SK-N-SH (cell line): ENCODE data around the gene CLDN19.

Source experiments
- CHD2 ChIP-seq: fragments of 150-350 bp; IDR thresholded peaks from 2 replicates; pipeline ENCODE4 v1.6.1; 2018; ENCODE audit warnings: low read length; ENCODE audit not compliant: partially characterized antibody
- FOSL2 ChIP-seq: IDR thresholded peaks from 2 replicates; pipeline ENCODE4 v1.4.0; 2012; ENCODE audit warnings: low read depth, mild to moderate bottlenecking, moderate library complexity, borderline replicate concordance
- GABPA ChIP-seq: IDR thresholded peaks from 2 replicates; pipeline ENCODE4 v1.4.0; 2012; ENCODE audit warnings: low read depth, mild to moderate bottlenecking
- MXI1 ChIP-seq: IDR thresholded peaks from 2 replicates; pipeline ENCODE4 v1.6.1; 2012; ENCODE audit warnings: mild to moderate bottlenecking, low read depth, low read length, improper control_type of control experiment
- POLR2AphosphoS5 ChIP-seq: IDR thresholded peaks from 2 replicates; pipeline ENCODE4 v1.6.1; 2012; ENCODE audit warnings: low read depth, low read length
- TAF1 ChIP-seq: IDR thresholded peaks from 2 replicates; pipeline ENCODE4 v1.6.1; 2012; ENCODE audit warnings: low read depth, mild to moderate bottlenecking, low read length, moderate library complexity, borderline replicate concordance
- TCF12 ChIP-seq: IDR thresholded peaks from 2 replicates; pipeline ENCODE4 v1.4.0; 2012
- YY1 ChIP-seq: IDR thresholded peaks from 2 replicates; pipeline ENCODE4 v1.4.0; 2012; ENCODE audit warnings: low read depth, mild to moderate bottlenecking
- TF ChIP-seq, protein P1 (sequence below): fragments of 200-600 bp; sonication (generic); IDR thresholded peaks from 2 replicates; pipeline ENCODE4 v1.6.1; 2017; ENCODE audit warnings: antibody characterized with exemption, mild to moderate bottlenecking, moderate library complexity
- TF ChIP-seq, protein P2 (sequence below): IDR thresholded peaks from 2 replicates; pipeline ENCODE4 v1.4.0; 2012; ENCODE audit warnings: low read depth
- TF ChIP-seq, protein P3 (sequence below): IDR thresholded peaks from 2 replicates; pipeline ENCODE4 v1.6.1; 2012; ENCODE audit warnings: mild to moderate bottlenecking, low read depth, low read length, moderate library complexity

DNA sequence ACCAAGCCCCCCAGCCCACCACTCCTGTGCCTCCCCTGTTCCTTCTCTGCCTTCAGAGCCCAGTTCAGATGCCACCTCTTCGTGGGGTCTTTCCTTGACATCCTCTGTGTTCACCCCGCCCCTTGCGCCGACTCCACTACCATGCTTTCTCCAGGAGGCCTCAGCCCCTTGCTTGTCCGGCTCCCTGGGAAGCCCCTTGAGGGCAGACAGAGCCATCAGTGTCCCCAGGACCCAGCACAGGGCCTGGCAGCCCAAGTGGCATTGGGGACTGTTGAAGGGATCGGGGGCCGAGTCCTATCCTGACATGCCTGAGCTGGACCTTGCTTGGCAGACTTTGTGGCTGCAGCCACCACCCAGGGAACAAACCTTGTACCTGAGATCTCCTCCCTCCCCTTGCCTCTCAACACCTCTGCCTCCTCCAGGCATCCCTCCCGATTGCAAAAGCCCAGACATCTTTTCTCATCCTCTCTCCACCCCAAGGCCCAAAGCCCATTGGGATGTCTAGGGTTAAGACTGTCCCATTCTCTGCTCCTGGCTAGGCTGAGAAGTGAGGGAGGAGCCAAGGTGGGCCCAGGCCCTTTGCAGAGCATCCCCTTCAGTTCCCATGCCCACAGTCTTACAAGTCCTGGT lies 3.4 kb downstream of the CLDN19 start:
- no peak for TF ChIP-seq TCF12
- TF ChIP-seq, protein P1, sequence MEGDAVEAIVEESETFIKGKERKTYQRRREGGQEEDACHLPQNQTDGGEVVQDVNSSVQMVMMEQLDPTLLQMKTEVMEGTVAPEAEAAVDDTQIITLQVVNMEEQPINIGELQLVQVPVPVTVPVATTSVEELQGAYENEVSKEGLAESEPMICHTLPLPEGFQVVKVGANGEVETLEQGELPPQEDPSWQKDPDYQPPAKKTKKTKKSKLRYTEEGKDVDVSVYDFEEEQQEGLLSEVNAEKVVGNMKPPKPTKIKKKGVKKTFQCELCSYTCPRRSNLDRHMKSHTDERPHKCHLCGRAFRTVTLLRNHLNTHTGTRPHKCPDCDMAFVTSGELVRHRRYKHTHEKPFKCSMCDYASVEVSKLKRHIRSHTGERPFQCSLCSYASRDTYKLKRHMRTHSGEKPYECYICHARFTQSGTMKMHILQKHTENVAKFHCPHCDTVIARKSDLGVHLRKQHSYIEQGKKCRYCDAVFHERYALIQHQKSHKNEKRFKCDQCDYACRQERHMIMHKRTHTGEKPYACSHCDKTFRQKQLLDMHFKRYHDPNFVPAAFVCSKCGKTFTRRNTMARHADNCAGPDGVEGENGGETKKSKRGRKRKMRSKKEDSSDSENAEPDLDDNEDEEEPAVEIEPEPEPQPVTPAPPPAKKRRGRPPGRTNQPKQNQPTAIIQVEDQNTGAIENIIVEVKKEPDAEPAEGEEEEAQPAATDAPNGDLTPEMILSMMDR = no peak
- no peak for TF ChIP-seq FOSL2
- no peak for TF ChIP-seq POLR2AphosphoS5
- no peak for TF ChIP-seq YY1
- TF ChIP-seq GABPA = no peak
- no peak for TF ChIP-seq TAF1
- TF ChIP-seq, protein P2, sequence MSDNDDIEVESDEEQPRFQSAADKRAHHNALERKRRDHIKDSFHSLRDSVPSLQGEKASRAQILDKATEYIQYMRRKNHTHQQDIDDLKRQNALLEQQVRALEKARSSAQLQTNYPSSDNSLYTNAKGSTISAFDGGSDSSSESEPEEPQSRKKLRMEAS = no peak
- TF ChIP-seq, protein P3, sequence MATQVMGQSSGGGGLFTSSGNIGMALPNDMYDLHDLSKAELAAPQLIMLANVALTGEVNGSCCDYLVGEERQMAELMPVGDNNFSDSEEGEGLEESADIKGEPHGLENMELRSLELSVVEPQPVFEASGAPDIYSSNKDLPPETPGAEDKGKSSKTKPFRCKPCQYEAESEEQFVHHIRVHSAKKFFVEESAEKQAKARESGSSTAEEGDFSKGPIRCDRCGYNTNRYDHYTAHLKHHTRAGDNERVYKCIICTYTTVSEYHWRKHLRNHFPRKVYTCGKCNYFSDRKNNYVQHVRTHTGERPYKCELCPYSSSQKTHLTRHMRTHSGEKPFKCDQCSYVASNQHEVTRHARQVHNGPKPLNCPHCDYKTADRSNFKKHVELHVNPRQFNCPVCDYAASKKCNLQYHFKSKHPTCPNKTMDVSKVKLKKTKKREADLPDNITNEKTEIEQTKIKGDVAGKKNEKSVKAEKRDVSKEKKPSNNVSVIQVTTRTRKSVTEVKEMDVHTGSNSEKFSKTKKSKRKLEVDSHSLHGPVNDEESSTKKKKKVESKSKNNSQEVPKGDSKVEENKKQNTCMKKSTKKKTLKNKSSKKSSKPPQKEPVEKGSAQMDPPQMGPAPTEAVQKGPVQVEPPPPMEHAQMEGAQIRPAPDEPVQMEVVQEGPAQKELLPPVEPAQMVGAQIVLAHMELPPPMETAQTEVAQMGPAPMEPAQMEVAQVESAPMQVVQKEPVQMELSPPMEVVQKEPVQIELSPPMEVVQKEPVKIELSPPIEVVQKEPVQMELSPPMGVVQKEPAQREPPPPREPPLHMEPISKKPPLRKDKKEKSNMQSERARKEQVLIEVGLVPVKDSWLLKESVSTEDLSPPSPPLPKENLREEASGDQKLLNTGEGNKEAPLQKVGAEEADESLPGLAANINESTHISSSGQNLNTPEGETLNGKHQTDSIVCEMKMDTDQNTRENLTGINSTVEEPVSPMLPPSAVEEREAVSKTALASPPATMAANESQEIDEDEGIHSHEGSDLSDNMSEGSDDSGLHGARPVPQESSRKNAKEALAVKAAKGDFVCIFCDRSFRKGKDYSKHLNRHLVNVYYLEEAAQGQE = no peak
- TF ChIP-seq CHD2 = no peak
- no peak for TF ChIP-seq MXI1
